Smooth muscle cell (in vitro differentiated cells): ENCODE measurements around the gene MYLK3. TPM values are rescaled to one million over a fixed set of nuclear protein-coding genes. Genes with fewer than 3 reads are reported as not detected.

ENCODE experiments used
- DNase-seq: peaks from one replicate; lab custom pipeline; 2025; ENCODE audit not compliant: unreplicated experiment; lab: John Stamatoyannopoulos, UW
- H2AFZ ChIP-seq: fragments of 200-600 bp; sonication (generic); 2 replicates; pipeline ENCODE4 v1.6.0; 2016; ENCODE audit warnings: antibody characterized with exemption, low read depth, mild to moderate bottlenecking
- H3F3A ChIP-seq: fragments of 200-600 bp; sonication (generic); 2 replicates; pipeline ENCODE4 v1.6.0; 2017; ENCODE audit warnings: antibody characterized with exemption, low read depth
- H3K27ac ChIP-seq: fragments of 200-600 bp; sonication (generic); 2 replicates; pipeline ENCODE4 v1.5.1; 2016; ENCODE audit warnings: low read depth, mild to moderate bottlenecking
- H3K27me3 ChIP-seq: fragments of 200-600 bp; sonication (generic); 2 replicates; pipeline ENCODE4 v1.6.1; 2016; ENCODE audit warnings: low read depth, mild to moderate bottlenecking
- H3K36me3 ChIP-seq: fragments of 200-600 bp; sonication (generic); 2 replicates; pipeline ENCODE4 v1.5.1; 2016; ENCODE audit warnings: low read depth
- H3K4me1 ChIP-seq: fragments of 200-600 bp; sonication (generic); 2 replicates; pipeline ENCODE4 v1.5.1; 2016; ENCODE audit warnings: low read depth
- H3K4me2 ChIP-seq: fragments of 200-600 bp; sonication (generic); 2 replicates; pipeline ENCODE4 v1.6.0; 2016; ENCODE audit warnings: mild to moderate bottlenecking
- H3K4me3 ChIP-seq: fragments of 200-600 bp; sonication (generic); 2 replicates; pipeline ENCODE4 v1.5.1; 2016; ENCODE audit warnings: mild to moderate bottlenecking
- H3K79me2 ChIP-seq: fragments of 200-600 bp; sonication (generic); 2 replicates; pipeline ENCODE4 v1.6.0; 2016; ENCODE audit warnings: low read depth, mild to moderate bottlenecking
- H3K9ac ChIP-seq: fragments of 200-600 bp; sonication (generic); 2 replicates; pipeline ENCODE4 v1.6.0; 2016; ENCODE audit warnings: low read depth
- H3K9me3 ChIP-seq: fragments of 200-600 bp; sonication (generic); replicated peaks from 2 replicates; pipeline ENCODE4 v1.5.1; 2016; ENCODE audit warnings: low read depth
- H4K20me1 ChIP-seq: fragments of 200-600 bp; sonication (generic); 2 replicates; pipeline ENCODE4 v1.6.0; 2016; ENCODE audit warnings: low read depth
- CTCF ChIP-seq: fragments of 200-600 bp; sonication (generic); IDR thresholded peaks from 2 replicates; pipeline ENCODE4 v1.5.1; 2017; ENCODE audit warnings: borderline replicate concordance, mild to moderate bottlenecking, antibody characterized with exemption; ENCODE audit not compliant: insufficient read depth, poor library complexity, severe bottlenecking
- WGBS: methylation state at CpG from one replicate; pipeline ENCODE4 v1.1.7; 2016; ENCODE audit warnings: low lambda C conversion rate; 5-methylcytosine and 5-hydroxymethylcytosine counted together
- polyA plus RNA-seq: library from polyadenylated mRNA; unstranded; fragments of >200 nt; fragmentation: Nextera tagmentation; extraction: Ambion mirVana; gene quantifications from 2 replicates; pipeline ENCODE4 v1.2.1, GENCODE V29; 2016
- total RNA-seq: library from RNA; depleted of rRNA; stranded (reverse); fragments of >200 nt; gene quantifications from 2 replicates; pipeline ENCODE4 v1.2.3, GENCODE V29; 2014

The MYLK3 gene
- total and polyA plus RNA-seq, 2 experiments from 2014 or later: 0.22 to 0.33 TPM

GRCh38 chr16:46756772-46757171, 8.6 kb upstream of the MYLK3 start:
- no peak overlapping the region for H3K9ac ChIP-seq
- H3K4me2 ChIP-seq: no peak overlapping the region
- H3K27me3 ChIP-seq: no peaks in the 10 kb centered on the region
- no peak overlapping the region for H2AFZ ChIP-seq
- no peaks in the 10 kb centered on the region for H3F3A ChIP-seq
- no peak for TF ChIP-seq CTCF
- H3K4me1 ChIP-seq: peaks cover 6% of the 10 kb centered on the region
- H3K27ac ChIP-seq: no peak overlapping the region
- no peaks in the 10 kb centered on the region for H4K20me1 ChIP-seq
- no peak for DNase-seq
- H3K4me3 ChIP-seq: no peak overlapping the region
- H3K9me3 ChIP-seq: no peaks in the 10 kb centered on the region
- WGBS: 92% methylated on average over 11 of the region's 11 CpGs
- H3K79me2 ChIP-seq: no peaks in the 10 kb centered on the region
- no peaks in the 10 kb centered on the region for H3K36me3 ChIP-seq

- Histone ChIP-seq H4K20me1 (no peaks in the 10 kb centered on the region), H3K4me3 (no peak overlapping the region), H3K9ac (no peak overlapping the region), H3K27ac (no peak overlapping the region), H3F3A (no peaks in the 10 kb centered on the region), H3K9me3 (no peaks in the 10 kb centered on the region), H3K79me2 (no peaks in the 10 kb centered on the region), H3K4me2 (no peak overlapping the region), H3K36me3 (no peaks in the 10 kb centered on the region), H2AFZ (no peak overlapping the region), H3K27me3 (no peaks in the 10 kb centered on the region), H3K4me1 (peaks cover 11% of the 10 kb centered on the region)
- no peak for DNase-seq
- TF ChIP-seq CTCF: no peak
- 93% methylated on average over 5 of the region's 5 CpGs for WGBS
These were observed 4.9 kb upstream of the MYLK3 start for GRCh38 chr16:46753015-46753414.

GRCh38 chr16:46751381-46751780, 3.2 kb upstream of the MYLK3 start:
- H3K4me1 ChIP-seq: peaks cover 6% of the 10 kb centered on the region
- H2AFZ ChIP-seq: no peak overlapping the region
- no peak overlapping the region for H3K4me3 ChIP-seq
- no peak overlapping the region for H3K4me2 ChIP-seq
- no peaks in the 10 kb centered on the region for H3K9me3 ChIP-seq
- no peak overlapping the region for H3K27ac ChIP-seq
- no peaks in the 10 kb centered on the region for H3K79me2 ChIP-seq
- no peaks in the 10 kb centered on the region for H3K27me3 ChIP-seq
- H3K9ac ChIP-seq: no peak overlapping the region
- H3K36me3 ChIP-seq: no peaks in the 10 kb centered on the region
- H3F3A ChIP-seq: no peaks in the 10 kb centered on the region
- no peak for TF ChIP-seq CTCF
- WGBS: 89% methylated on average over 7 of the region's 7 CpGs
- no peak for DNase-seq
- no peaks in the 10 kb centered on the region for H4K20me1 ChIP-seq
